HEK293 (cell line): ENCODE data around the gene HSD17B12.

Experiments used
- CTCF ChIA-PET: fragments of 350-600 bp; formaldehyde crosslinking; extraction: SDS; loops from one replicate; lab custom pipeline; 2021; ENCODE audit warnings: antibody characterized with exemption; lab: Yijun Ruan, JAX
- POLR2A ChIA-PET: fragments of 300-600 bp; formaldehyde crosslinking; extraction: SDS; loops from one replicate; lab custom pipeline; 2020; ENCODE audit warnings: antibody characterized with exemption, inconsistent platforms; lab: Yijun Ruan, JAX
- H3K27ac ChIP-seq: fragments of 200-500 bp; sonication (Bioruptor generic); 2 replicates; pipeline ENCODE4 v1.5.1; 2014; ENCODE audit warnings: low read depth, low read length, control low read depth, inconsistent platforms; ENCODE audit errors: extremely low read depth
- H3K36me3 ChIP-seq, 2 experiments: fragments of 200-500 bp in 1 of 2; sonication (Bioruptor generic) in 1 of 2; 1 replicate in 1 of 2; 2 replicates in 1 of 2; pipeline ENCODE4 v1.5.1; 2014 to 2017; ENCODE audit warnings: inconsistent platforms in 2 of 2, low read length in 2 of 2; ENCODE audit not compliant: control insufficient read depth in 2 of 2, insufficient read depth in 1 of 2
- H3K4me1 ChIP-seq: fragments of 200-500 bp; sonication (Bioruptor generic); 2 replicates; pipeline ENCODE4 v1.5.1; 2014; ENCODE audit warnings: mild to moderate bottlenecking, low read length, inconsistent platforms; ENCODE audit not compliant: control insufficient read depth, insufficient read depth
- H3K4me3 ChIP-seq: 2 replicates; pipeline ENCODE4 v1.5.1; 2011; ENCODE audit warnings: low read depth, mild to moderate bottlenecking, control low read depth, low read length, moderate library complexity
- H3K9me3 ChIP-seq: fragments of 200-500 bp; sonication (Bioruptor generic); 2 replicates; pipeline ENCODE4 v1.5.1; 2014; ENCODE audit warnings: low read depth, low read length, inconsistent platforms; ENCODE audit not compliant: control insufficient read depth, insufficient read depth
- IKZF3 ChIP-seq: fragments of 450-650 bp; IDR thresholded peaks from 2 replicates; pipeline ENCODE4 v1.5.0; 2018; ENCODE audit warnings: missing biosample characterization, mild to moderate bottlenecking, missing genetic modification characterization, moderate library complexity
- ZNF146 ChIP-seq: fragments of 450-650 bp; formaldehyde crosslinking; IDR thresholded peaks from 2 replicates; pipeline ENCODE4 v1.5.1; 2016; ENCODE audit warnings: missing biosample characterization, missing genetic modification characterization
- ZNF175 ChIP-seq: fragments of 450-650 bp; formaldehyde crosslinking; IDR thresholded peaks from 2 replicates; pipeline ENCODE4 v1.5.1; 2016; ENCODE audit warnings: missing biosample characterization, missing genetic modification characterization
- ZNF184 ChIP-seq: fragments of 450-650 bp; IDR thresholded peaks from 2 replicates; pipeline ENCODE4 v1.5.1; 2018; ENCODE audit warnings: missing biosample characterization, mild to moderate bottlenecking, missing genetic modification characterization
- ZNF549 ChIP-seq: fragments of 450-650 bp; IDR thresholded peaks from 2 replicates; pipeline ENCODE4 v1.5.1; 2018; ENCODE audit warnings: missing biosample characterization, missing genetic modification characterization, mild to moderate bottlenecking, inconsistent platforms, moderate library complexity
- ZNF596 ChIP-seq: fragments of 450-650 bp; IDR thresholded peaks from 2 replicates; pipeline ENCODE4 v1.5.0; 2018; ENCODE audit warnings: missing biosample characterization, mild to moderate bottlenecking, missing genetic modification characterization, moderate library complexity
- ZNF624 ChIP-seq: fragments of 450-650 bp; formaldehyde crosslinking; IDR thresholded peaks from 2 replicates; pipeline ENCODE4 v1.5.1; 2017; ENCODE audit warnings: missing biosample characterization, missing genetic modification characterization
- ZNF658 ChIP-seq: fragments of 450-650 bp; formaldehyde crosslinking; IDR thresholded peaks from 2 replicates; pipeline ENCODE4; 2016; ENCODE audit warnings: missing biosample characterization, missing genetic modification characterization
- ZNF677 ChIP-seq: fragments of 450-650 bp; IDR thresholded peaks from 2 replicates; pipeline ENCODE4 v1.5.0; 2018; ENCODE audit warnings: missing biosample characterization, mild to moderate bottlenecking, missing genetic modification characterization, moderate library complexity
- ZNF701 ChIP-seq: fragments of 450-650 bp; formaldehyde crosslinking; IDR thresholded peaks from 2 replicates; pipeline ENCODE4 v1.5.1; 2016; ENCODE audit warnings: missing biosample characterization, missing genetic modification characterization
- ZSCAN23 ChIP-seq: fragments of 450-650 bp; formaldehyde crosslinking; IDR thresholded peaks from 2 replicates; pipeline ENCODE4 v1.5.1; 2016; ENCODE audit warnings: missing biosample characterization, missing genetic modification characterization
- TF ChIP-seq, protein P1 (sequence below): fragments of 450-650 bp; formaldehyde crosslinking; IDR thresholded peaks from 2 replicates; pipeline ENCODE4 v1.5.1; 2016; ENCODE audit warnings: missing biosample characterization, missing genetic modification characterization
- TF ChIP-seq, protein P2 (sequence below): IDR thresholded peaks from 2 replicates; pipeline ENCODE4 v1.6.1; 2011; ENCODE audit warnings: mild to moderate bottlenecking, low read depth, low read length, borderline replicate concordance
- TF ChIP-seq, protein P3 (sequence below): fragments of 450-650 bp; formaldehyde crosslinking; IDR thresholded peaks from 2 replicates; pipeline ENCODE4 v1.5.1; 2016; ENCODE audit warnings: missing biosample characterization, missing genetic modification characterization
- TF ChIP-seq, protein P4 (sequence below): fragments of 450-650 bp; IDR thresholded peaks from 2 replicates; pipeline ENCODE4 v1.5.1; 2018; ENCODE audit warnings: missing biosample characterization, mild to moderate bottlenecking, missing genetic modification characterization
- TF ChIP-seq, protein P5 (sequence below): fragments of 450-650 bp; formaldehyde crosslinking; IDR thresholded peaks from 2 replicates; pipeline ENCODE4 v1.5.1; 2016; ENCODE audit warnings: missing biosample characterization, missing genetic modification characterization
- TF ChIP-seq, protein P6 (sequence below): fragments of 450-650 bp; formaldehyde crosslinking; IDR thresholded peaks from 2 replicates; pipeline ENCODE4 v1.5.1; 2016; ENCODE audit warnings: missing biosample characterization, missing genetic modification characterization
- TF ChIP-seq, protein P7 (sequence below): fragments of 450-650 bp; formaldehyde crosslinking; IDR thresholded peaks from 2 replicates; pipeline ENCODE4; 2016; ENCODE audit warnings: missing biosample characterization, missing genetic modification characterization

HSD17B12 gene

DNA sequence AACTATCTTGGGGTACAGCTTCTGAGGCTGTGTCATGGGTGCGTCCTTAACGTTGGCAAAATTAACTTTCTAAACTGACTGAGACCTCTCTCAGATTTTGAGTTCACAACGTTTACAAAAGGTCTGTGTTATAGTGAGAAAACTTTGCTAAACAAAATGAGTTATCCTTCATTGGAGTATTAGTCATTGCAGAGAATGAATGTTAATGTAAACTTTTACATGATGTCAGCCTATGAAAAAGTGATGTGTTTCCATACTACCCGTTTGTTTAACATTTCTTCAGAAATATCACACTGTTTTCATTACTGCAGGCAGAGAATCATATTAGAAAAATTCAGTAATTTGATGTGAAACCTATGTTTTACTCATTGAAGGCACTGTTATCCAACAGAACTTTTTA, 32.1 kb downstream of the HSD17B12 start (continued):
- TF ChIP-seq, protein P1, sequence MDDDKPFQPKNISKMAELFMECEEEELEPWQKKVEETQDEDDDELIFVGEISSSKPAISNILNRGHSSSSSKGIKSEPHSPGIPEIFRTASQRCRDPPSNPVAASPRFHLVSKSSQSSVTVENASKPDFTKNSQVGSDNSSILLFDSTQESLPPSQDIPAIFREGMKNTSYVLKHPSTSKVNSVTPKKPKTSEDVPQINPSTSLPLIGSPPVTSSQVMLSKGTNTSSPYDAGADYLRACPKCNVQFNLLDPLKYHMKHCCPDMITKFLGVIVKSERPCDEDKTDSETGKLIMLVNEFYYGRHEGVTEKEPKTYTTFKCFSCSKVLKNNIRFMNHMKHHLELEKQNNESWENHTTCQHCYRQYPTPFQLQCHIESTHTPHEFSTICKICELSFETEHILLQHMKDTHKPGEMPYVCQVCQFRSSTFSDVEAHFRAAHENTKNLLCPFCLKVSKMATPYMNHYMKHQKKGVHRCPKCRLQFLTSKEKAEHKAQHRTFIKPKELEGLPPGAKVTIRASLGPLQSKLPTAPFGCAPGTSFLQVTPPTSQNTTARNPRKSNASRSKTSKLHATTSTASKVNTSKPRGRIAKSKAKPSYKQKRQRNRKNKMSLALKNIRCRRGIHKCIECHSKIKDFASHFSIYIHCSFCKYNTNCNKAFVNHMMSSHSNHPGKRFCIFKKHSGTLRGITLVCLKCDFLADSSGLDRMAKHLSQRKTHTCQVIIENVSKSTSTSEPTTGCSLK: no peak
- TF ChIP-seq ZNF549: no peak
- TF ChIP-seq, protein P2, sequence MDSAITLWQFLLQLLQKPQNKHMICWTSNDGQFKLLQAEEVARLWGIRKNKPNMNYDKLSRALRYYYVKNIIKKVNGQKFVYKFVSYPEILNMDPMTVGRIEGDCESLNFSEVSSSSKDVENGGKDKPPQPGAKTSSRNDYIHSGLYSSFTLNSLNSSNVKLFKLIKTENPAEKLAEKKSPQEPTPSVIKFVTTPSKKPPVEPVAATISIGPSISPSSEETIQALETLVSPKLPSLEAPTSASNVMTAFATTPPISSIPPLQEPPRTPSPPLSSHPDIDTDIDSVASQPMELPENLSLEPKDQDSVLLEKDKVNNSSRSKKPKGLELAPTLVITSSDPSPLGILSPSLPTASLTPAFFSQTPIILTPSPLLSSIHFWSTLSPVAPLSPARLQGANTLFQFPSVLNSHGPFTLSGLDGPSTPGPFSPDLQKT: no peak
- TF ChIP-seq, protein P3, sequence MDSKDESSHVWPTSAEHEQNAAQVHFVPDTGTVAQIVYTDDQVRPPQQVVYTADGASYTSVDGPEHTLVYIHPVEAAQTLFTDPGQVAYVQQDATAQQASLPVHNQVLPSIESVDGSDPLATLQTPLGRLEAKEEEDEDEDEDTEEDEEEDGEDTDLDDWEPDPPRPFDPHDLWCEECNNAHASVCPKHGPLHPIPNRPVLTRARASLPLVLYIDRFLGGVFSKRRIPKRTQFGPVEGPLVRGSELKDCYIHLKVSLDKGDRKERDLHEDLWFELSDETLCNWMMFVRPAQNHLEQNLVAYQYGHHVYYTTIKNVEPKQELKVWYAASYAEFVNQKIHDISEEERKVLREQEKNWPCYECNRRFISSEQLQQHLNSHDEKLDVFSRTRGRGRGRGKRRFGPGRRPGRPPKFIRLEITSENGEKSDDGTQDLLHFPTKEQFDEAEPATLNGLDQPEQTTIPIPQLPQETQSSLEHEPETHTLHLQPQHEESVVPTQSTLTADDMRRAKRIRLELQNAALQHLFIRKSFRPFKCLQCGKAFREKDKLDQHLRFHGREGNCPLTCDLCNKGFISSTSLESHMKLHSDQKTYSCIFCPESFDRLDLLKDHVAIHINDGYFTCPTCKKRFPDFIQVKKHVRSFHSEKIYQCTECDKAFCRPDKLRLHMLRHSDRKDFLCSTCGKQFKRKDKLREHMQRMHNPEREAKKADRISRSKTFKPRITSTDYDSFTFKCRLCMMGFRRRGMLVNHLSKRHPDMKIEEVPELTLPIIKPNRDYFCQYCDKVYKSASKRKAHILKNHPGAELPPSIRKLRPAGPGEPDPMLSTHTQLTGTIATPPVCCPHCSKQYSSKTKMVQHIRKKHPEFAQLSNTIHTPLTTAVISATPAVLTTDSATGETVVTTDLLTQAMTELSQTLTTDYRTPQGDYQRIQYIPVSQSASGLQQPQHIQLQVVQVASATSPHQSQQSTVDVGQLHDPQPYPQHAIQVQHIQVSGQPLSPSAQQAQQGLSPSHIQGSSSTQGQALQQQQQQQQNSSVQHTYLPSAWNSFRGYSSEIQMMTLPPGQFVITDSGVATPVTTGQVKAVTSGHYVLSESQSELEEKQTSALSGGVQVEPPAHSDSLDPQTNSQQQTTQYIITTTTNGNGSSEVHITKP (tag by site-specific recombination): no peak
- TF ChIP-seq ZNF596 (tag by site-specific recombination): no peak
- no peak for TF ChIP-seq ZNF677 (tag by site-specific recombination)

DNA sequence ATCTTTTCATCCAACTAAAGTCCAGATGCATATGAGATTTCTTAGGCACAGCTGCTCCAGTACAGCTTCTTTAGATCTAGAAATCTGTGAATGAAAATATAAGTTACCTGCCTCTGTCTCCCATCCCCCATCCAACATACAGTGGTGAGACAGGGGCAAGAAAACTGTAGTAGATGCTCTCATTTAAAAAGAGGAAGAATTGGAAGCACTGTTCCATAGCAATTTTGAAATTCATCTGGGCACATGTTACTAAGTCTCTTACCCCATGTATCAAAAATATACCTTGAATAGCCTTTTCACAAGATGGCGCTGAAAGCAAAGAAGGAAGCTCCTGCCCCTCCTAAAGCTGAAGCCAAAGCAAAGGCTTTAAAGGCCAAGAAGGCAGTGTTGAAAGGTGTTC, 37.8 kb downstream of the HSD17B12 start:
- Histone ChIP-seq H3K9me3 (no peaks in the 10 kb centered on the region), H3K36me3 (peaks cover 0 to 9% of the 10 kb centered on the region in 2 experiments; a peak in 1 of 3 replicates)
- POLR2A ChIA-PET: no interaction called here
- TF ChIP-seq ZNF146 (tag by site-specific recombination): no peak
- TF ChIP-seq ZNF184 (tag by site-specific recombination): no peak
- no peak for TF ChIP-seq ZNF624 (tag by site-specific recombination)
- TF ChIP-seq, protein P4, sequence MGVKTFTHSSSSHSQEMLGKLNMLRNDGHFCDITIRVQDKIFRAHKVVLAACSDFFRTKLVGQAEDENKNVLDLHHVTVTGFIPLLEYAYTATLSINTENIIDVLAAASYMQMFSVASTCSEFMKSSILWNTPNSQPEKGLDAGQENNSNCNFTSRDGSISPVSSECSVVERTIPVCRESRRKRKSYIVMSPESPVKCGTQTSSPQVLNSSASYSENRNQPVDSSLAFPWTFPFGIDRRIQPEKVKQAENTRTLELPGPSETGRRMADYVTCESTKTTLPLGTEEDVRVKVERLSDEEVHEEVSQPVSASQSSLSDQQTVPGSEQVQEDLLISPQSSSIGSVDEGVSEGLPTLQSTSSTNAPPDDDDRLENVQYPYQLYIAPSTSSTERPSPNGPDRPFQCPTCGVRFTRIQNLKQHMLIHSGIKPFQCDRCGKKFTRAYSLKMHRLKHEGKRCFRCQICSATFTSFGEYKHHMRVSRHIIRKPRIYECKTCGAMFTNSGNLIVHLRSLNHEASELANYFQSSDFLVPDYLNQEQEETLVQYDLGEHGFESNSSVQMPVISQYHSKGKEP (tag by site-specific recombination): no peak
- no peak for TF ChIP-seq ZNF658 (tag by site-specific recombination)
- TF ChIP-seq, protein P5, sequence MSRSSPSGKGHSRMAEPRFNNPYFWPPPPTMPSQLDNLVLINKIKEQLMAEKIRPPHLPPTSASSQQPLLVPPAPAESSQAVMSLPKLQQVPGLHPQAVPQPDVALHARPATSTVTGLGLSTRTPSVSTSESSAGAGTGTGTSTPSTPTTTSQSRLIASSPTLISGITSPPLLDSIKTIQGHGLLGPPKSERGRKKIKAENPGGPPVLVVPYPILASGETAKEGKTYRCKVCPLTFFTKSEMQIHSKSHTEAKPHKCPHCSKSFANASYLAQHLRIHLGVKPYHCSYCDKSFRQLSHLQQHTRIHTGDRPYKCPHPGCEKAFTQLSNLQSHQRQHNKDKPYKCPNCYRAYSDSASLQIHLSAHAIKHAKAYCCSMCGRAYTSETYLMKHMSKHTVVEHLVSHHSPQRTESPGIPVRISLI (tag by site-specific recombination): no peak
- no peak for TF ChIP-seq IKZF3 (tag by site-specific recombination)
- TF ChIP-seq, protein P6, sequence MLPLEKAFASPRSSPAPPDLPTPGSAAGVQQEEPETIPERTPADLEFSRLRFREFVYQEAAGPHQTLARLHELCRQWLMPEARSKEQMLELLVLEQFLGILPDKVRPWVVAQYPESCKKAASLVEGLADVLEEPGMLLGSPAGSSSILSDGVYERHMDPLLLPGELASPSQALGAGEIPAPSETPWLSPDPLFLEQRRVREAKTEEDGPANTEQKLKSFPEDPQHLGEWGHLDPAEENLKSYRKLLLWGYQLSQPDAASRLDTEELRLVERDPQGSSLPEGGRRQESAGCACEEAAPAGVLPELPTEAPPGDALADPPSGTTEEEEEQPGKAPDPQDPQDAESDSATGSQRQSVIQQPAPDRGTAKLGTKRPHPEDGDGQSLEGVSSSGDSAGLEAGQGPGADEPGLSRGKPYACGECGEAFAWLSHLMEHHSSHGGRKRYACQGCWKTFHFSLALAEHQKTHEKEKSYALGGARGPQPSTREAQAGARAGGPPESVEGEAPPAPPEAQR (tag by site-specific recombination): no peak
- TF ChIP-seq, protein P7, sequence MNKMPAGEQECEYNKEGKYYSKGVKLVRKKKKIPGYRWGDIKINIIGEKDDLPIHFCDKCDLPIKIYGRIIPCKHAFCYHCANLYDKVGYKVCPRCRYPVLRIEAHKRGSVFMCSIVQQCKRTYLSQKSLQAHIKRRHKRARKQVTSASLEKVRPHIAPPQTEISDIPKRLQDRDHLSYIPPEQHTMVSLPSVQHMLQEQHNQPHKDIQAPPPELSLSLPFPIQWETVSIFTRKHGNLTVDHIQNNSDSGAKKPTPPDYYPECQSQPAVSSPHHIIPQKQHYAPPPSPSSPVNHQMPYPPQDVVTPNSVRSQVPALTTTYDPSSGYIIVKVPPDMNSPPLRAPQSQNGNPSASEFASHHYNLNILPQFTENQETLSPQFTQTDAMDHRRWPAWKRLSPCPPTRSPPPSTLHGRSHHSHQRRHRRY: no peak
- TF ChIP-seq ZSCAN23 (tag by site-specific recombination): no peak
- no peak for TF ChIP-seq ZNF701
- TF ChIP-seq ZNF175 (tag by site-specific recombination): no peak
- TF ChIP-seq, all 188 proteins: peak for 0
- Histone ChIP-seq H3K27ac (no peak overlapping the region), H3K4me3 (no peak overlapping the region), H3K4me1 (no peaks in the 10 kb centered on the region)
- CTCF ChIA-PET: no interaction called here
